T-helper 9 cell (primary cell): ENCODE results near the gene EDARADD.
"Not testable (repeated sequence)": the region's sequence is repeated elsewhere in the genome, so short reads cannot be mapped to it uniquely, and the experiment has no call there.

Experiments used
- DNase-seq: peaks from one replicate; pipeline ENCODE4 v3.0.0-alpha.2; 2020

The EDARADD gene

DNA sequence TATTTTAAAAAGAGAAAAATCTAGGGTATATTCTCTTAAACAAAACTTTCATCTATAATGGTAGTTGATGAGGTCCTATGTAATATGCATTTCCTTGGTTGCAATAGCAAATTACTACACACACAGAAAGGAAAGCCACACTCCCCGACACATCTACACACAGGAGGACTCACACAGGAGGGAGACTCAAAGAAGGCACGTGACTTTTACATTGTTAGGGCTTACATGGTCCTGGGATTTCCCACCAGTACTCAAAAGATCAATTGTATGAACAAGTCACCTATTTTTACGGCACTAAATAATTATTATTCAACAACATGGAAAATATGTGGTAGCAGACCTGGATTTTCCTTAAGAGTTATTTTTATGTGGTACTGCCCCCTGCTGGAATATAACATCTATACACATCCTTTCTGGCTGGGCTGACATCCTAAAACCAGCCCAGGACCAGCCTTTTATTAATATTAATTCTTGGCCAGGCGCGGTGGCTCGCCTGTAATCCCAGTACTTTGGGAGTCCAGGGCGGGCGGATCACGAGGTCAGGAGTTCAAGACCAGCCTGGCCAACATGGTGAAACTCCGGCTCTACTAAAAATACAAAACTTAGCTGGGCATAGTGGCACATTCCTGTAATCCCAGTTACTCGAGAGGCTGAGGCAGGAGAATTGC is 95.8 kb downstream of the EDARADD start:
- DNase-seq: no peak

DNA sequence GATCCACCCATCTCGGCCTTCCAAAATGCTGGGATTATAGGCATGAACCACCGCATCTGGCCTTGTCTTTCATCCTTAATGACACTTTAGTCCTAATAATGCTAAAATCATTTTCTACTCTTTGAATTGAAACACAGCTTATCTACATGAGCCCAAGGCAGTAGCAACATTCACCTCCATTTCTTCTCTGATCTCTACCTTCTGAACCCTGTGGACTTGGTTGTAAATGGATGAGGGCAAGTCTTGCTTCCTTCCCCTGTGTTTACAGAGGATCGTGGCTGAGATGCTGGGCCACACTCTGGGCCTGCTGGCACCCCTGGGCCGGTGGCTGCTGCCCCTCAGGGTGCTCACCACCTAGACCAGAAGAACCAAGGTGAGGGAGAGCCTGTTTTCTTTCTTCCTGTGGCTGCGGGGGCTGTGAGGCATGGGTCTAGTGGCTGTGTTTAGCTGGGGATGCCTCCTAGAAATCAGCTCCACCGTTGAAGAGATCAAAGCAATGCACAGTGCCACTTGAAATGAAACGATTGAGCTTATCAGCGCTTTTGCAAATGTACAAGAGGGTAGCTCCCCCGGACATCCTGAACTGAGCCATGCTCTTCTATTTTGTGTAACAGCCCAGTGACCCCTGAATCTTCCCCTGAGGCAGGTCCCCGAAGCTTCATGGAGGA is 97.5 kb downstream of the EDARADD start:
- DNase-seq: no peak

DNA sequence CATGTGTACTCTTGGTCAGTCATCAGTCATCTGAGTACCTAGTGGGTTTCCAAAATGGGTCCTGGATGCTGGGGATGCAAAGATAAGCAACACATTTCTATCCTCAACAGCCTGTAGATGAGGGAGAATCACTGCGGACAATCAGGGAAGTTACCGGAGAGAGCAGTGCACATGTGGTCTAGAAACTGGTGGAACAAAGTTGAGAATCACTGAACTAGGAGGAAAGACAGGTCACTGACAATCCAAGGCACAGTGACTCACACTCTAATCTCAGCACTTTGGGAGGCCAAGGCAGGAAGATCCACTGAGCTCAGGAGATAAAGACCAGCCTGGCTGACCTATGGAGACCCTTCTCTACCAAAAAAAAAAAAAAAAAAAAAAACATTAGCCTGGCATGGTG is 98.3 kb downstream of the EDARADD start:
- DNase-seq: no peak

DNA sequence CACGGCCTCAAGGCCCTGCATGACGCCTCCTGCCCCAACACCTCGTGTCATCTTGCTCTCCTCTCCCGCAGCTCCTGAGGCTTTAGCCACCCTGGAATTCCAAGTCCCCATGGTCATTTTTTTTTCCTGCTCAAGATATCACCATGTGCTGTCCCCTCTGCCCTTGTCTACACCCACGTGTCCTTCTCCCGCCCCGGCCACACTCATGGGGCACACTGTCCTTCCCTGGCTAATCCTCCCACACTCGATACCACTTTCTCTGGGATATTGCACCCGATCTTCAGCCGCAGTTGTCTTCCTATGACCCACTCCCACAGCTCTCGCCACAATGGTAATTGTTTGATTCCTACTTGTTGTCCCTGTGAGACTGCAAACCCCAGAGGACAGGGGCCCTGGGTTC is 100.0 kb downstream of the EDARADD start:
- DNase-seq: no peak

DNA sequence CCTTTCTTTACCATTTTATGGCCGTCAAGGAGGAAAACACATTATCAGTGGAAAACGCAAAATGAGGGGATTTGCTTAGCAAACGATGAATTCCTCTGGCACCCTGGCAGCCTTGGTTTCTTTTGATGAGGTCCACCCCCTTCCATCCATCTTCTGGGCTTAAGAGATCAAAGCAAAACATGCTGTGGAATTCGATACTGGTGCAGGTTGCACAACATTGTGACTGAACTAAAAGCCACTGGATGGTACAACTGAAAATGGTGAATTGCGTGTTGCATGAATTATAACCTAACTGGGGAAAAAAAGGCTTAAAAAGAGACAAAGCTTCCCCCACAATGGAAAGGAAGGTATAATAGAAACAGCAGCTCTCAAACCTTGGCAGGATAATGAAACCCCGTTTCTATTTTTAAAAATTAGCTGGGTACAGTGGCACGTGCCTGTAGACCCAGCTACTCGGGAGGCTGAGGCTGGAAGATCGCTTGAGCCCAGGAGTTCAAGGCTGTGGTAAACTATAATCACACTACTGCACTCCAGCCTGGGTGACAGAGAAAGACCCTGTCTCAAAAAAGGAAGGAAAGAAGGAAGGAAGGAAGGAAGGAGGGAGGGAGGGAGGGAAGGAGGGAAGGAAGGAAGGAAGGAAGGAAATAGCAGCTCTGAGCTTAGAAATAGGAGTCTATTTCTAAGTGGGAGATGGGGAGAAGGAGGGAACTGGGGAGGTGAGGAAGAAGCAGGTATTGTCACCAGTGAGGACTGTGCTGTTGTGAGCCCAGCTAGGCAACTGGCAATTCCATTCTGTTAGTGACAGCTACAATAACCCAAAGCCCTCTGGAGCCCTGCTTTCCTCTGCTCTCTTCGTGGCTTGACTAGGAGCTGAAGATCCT is 100.7 kb downstream of the EDARADD start:
- DNase-seq: no peak

DNA sequence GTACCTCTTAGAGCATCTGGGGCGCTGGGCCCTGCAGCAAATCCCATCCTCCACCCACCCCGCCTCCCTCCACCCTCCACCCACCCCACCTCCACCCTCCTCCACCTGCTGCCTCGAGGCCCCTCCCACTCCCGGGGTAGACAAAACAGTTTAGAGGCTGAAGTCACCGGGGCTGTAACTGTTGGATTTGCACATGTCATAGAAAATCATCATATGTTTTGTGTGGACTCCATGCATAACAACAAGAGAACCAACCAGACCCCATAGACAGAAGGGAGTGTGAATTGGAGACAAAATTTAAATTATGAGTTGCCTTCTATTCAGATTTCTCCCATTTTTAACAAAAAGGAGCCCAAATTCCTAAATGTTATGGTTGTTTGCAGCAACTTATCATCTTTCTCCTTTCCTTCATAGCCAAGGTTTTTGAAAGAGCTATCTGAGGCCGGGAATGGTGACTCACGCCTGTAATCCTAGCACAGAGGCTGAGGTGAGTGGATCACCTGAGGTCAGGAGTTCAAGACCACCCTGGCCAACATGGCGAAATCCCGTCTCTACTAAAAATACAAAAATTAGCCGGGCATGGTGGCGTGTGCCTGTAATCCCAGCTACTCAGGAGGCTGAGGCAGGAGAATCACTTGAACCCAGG is 101.5 kb downstream of the EDARADD start:
- no peak for DNase-seq

DNA sequence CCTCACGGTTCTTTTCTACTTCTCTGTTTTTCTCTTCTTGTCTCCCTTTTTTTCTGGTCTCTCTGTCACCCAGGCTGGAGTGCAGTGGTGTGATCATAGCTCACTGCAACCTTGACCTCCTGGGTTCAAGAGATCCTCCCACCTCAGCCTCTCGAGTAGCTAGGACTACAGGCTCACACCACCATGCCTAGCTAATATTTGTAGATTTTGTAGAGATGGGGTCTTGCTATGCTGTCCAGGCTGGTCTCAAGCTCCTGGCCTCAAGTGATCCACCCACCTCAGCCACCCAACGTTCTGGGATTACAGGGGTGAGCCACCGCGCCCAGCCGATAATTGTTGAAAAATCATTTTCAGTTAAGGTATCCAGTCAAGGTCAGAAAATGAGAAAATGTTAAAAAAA is 103.8 kb downstream of the EDARADD start:
- DNase-seq: no peak

DNA sequence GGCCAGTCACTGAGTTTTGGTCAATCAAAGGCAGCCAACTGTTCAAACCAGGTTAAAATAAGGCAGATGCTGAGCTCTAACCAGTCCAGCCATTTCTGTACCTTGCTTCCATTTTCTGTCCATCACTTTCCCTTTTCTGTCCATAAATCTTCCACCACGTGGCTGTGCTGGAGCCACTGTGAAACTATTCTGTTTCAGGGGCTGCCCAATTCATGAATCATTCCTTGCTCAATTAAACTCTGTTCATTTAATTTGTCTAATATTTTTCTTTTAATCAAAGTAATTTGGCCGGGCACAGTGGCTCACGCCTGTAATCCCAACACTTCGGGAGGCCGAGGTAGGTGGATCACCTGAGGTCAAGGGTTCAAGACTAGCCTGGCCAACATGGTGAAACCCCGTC is 107.0 kb downstream of the EDARADD start:
- DNase-seq: no peak

DNA sequence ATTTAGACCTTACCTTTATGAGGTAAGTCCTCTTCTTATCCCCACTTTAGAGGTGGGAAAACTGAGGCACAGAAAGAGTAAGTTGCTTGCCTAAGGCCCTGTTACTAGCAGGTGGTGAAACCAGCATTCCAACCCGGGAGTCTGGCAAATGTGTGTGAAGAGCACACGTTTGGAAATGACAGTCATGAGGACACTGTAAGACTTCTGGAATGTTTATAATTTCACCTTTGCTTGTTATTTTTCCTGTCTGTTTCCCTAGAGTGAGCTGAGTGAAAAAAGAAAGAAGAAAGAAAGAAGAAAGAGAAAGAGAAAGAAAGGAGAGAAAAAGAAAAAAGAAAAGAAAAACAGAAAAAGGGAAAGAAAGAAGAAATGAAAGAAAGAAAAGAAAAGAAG is 108.5 kb downstream of the EDARADD start:
- no peak for DNase-seq

DNA sequence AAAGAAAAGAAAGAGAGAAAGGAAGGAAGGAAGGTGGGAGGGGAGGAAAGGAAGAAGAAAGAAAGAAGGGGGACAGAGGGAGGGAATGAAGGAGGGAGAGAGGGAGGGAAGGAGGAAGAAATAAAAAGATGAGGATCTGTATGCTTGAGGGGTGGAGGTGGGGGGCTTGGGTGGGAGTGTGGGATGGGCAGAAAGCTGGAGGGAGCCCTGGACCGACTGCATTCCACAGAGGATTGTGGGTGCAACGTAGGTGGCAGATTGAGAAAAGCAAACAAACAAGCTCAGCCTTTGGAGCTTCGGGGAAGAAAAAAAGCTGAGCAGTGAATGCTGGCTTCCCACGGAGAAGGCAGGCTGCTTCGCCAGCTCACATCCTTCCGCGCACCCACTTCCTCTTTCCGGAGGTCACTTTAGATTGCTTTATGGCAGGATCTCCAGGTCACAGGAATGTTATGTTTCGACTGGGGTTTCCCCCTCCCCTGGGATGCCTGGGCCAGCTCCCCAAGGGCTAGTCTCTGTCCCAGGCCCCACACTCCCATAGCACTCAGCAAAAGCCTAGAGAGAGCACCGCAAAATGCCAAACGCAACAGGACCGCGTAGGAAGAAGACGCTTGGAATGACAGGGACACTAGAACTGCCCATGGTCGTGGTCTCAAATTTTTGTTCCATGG is 109.0 kb downstream of the EDARADD start:
- no peak for DNase-seq

DNA sequence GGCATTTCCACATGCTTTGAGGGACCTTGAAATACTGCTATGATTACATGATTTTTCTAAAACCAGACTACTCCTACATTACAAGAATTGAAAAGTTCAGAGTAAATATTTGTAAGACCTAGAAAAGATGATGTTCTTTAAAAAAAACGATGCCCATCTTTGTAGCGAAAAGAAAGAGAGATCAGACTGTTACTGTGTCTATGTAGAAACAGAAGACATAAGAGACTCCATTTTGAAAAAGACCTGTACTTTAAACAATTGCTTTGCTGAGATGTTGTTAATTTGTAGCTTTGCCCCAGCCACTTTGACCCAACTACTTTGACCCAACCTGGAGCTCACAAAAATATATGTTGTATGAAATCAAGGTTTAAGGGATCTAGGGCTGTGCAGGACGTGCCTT is 110.3 kb downstream of the EDARADD start:
- not testable (repeated sequence) for DNase-seq

DNA sequence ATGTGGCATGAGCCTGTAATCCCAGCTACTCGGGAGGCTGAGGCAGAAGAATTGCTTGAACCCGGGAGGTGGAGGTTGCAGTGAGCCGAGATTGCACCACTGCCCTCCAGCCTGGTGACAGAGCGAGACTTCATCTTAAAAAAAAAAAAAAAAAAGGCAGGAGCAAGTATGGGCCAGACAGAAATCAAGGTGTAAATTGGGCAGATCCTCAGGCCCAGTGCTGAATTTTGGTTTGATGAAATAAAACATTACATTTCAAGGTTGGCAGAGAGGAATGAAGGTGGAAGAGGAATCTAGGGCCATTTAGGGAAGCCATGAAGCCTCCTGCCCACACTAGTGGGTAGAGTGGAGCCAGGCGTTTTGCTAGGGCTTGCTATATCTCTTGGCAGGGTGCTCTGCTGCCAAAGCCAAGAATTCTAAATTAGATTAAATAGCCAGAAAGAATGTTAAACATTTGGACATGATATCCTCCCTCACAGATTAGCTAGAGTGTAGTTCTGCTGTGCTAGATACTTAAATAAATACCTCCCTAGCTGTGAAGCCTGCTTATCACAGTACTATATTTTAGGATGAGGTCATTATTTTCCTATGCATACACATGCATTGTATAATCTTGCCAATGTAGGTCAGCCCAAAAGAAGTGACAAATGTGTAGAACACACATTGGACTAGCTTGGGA is 113.1 kb downstream of the EDARADD start:
- no peak for DNase-seq

DNA sequence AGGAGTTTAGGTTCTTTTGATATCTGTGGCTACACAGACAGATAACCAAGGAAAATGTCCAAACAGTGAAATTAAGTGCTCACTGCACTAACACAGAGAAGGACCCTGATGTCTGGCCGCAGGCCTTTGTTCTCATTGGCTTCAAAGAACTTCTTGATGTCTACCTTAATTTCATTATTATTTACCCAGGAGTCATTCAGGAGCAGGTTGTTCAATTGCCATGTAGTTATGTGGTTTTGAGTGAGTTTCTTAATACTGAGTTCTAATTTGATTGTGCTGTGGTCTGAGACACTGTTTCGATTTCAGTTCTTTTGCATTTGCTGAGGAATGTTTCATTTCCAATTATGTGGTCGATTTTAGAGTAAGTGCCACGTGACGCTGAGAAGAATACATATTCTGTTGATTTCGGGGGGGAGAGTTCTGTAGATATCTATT is 114.5 kb downstream of the EDARADD start:
- no peak for DNase-seq

DNA sequence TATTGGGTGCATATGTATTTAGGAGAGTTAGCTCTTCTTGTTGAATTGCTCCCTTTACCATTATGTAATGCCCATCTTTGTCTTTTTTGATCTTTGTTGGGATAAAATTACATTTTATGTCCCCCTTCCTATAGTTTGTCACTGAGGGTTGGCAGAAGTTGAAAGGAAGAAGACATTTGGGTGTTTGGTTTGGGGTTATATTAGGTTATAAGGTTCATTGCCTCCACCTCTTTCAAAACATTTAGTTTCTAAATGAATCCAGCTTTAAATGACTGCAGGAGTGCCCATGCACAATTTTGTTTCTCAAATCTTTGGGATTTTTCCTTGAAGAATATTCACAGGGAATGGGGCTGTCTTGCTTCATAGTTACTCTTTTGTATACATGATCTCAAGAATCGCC is 115.1 kb downstream of the EDARADD start:
- DNase-seq: no peak

DNA sequence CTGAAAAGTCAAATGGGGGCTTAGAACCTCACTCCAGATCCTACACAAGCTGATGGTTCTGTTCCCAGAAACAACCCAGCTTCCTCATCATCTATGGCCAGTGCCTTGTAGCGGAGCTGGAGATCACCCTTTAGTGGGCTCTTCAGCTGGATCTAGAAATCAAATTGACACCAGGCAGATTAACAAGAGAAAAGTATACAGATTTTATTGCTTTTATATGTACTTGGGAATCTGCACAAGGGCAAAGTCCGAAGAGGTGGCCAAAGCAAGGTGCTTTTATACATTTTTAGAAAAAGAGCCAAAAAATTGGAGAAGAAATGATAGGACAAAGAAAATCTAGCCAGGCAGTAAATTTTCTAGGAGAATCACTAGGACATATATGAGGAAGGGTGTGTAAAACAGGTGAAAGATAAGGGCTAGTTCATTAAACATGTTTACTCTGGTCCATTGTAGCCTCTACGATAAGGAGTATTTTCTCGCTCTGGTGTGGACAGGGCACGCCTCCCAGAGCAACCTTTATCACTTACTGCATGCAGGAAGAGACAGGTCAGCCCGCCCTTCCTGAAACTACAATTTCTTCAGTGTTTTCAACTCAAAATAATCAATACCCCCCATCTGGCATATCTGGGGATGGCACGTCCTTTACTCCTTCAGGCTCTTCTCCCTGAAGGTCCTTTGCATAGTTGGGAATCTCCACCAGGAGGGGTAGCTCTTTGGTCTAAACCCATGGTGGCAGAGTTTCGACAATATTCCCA is 115.7 kb downstream of the EDARADD start:
- DNase-seq: no peak

DNA sequence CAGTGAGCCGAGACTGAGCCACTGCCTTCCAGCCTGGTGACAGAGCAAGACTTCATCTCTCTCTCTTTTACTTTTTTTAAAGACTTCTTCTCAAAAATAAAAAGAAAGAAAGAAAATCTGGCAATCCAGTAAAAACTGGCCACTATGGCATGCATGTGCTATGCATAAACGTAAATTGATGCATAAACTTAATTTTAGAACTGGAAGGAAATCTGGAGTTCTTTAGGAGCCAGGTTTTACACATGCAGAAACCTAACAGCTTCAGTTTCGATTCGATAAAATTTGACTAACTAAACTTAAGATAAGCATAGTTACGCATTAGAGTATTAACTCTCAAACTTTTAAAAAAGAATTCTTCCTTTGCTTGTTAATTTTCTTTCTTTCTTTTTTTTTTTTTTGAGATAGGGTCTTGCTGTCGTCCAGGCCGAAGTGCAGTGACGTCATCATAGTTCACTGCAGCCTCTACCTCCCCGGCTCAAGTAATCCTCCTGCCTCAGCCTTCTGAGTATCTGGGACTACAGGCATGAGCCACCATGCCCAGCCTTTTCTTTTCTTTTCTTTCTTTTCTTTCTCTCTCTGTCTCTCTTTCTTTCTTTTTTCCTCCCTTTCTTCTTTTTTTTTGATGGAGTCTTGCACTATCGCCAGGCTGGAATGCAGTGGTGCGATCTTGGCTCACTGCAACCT is 117.8 kb downstream of the EDARADD start:
- no peak for DNase-seq

DNA sequence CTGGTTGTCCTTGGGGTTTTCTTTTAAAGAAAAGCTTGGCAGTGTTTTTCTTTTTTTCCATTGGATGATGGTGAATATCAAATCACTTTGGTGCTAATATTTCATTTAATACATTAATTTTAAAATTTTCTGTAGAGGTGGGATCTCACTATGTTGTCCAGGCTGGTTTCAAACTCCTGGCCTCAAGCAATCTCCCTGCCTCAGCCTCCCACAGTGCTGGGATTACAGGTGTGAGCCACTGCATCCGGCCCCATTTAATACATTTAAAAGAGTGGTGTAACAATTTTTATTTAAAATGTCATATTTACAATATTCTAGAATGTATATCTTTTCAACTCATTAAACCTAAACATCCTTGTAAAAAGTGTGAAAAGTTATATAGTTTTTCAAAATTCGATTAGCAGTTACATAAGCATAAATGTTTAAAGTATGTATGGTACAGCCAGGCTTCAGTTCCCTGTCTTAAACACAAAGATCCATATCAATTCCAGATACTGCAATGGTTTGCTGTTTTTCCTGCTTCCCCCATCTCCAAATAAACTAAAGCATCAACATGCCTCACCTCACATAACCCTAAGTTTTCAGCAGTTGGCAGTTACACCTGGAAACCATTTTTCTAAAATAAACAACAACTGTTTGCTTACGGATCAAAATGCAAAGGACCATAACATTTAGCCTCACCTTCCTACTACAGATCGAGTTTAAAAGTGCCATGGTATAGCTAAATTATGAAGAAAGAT is 120.8 kb downstream of the EDARADD start:
- DNase-seq: no peak

DNA sequence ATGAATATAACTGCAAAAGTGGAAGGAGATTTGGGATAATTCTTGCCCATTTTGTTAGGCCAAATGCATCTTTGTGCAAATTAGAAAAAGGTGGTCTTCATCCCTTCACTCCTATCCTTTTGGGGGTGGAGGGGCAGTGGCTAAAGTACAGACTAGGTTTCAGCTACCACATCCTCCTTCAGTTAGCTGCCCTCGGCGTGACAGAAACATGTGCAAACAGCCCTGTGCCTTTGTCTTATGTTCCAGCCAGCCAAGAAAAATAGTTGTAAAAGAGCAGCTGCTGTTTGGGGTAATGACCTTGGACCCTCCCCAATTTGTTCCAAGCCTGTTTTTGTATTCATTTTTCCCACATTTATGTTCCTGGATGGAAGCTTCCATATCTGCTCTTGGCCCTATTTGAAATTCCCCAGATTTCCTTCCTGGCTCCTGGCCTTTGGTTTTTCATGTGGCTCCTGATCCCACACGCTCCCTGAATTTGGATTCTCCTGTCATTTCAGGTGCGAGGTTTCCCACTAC is 121.4 kb downstream of the EDARADD start:
- no peak for DNase-seq

DNA sequence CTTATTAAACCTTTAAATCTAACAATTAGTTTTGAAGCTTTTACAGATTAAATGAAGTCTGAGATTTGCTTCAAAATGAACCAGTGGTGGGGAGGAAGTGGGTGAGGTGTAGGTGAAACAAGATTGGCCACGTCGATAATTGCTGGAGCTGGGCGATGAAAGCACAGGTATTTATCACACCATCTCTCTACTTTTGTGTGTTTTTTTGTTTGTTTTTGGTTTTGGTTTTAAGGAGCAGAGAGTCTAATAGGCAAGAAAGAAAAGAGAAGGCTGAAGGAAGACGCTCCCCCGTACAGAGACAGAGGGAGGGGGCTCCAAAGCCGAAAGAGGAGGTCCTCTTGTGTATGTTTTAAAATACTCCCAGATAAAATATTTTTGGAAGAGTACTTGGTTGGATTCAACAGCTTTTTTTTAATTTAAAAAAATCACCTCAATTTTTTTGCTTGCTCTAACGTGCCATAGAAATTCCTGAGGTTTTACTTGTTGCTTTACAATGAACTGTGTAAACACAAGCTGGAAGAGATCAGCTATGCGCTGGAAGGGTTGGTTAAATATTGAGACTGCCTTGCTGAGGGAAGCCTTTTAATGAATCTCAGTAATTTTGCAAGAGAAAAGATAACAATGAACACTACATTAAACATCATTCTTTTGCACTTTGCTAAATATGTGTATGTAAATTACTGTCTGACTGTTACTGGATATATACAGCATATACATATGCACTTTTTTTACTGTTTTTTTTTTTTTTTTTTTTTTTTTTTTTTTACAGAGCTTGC is 123.0 kb downstream of the EDARADD start:
- DNase-seq: peak; percentile 27
